Brain microvascular endothelial cell (primary cell): ENCODE measurements around the gene TMEM63C.

Experiments used
- DNase-seq: peaks from one replicate; pipeline ENCODE4 v3.0.0-alpha.2; 2020
- H3K27ac ChIP-seq: fragments of 250-450 bp; sonication (Bioruptor Pico); 2 replicates; pipeline ENCODE4 v1.5.1; 2020; ENCODE audit warnings: mild to moderate bottlenecking, moderate library complexity
- H3K27me3 ChIP-seq: fragments of 250-450 bp; sonication (Bioruptor Pico); replicated peaks from 2 replicates; pipeline ENCODE4 v1.5.1; 2020; ENCODE audit warnings: mild to moderate bottlenecking
- H3K36me3 ChIP-seq: fragments of 250-450 bp; sonication (Bioruptor Pico); replicated peaks from 2 replicates; pipeline ENCODE4 v1.5.1; 2020; ENCODE audit warnings: mild to moderate bottlenecking
- H3K4me3 ChIP-seq: 2 replicates; pipeline ENCODE4 v1.5.1; 2011; ENCODE audit warnings: low read depth, mild to moderate bottlenecking, control low read depth, low read length, moderate library complexity
- CTCF ChIP-seq: IDR thresholded peaks from 2 replicates; pipeline ENCODE4 v1.5.1; 2011; ENCODE audit warnings: low read depth, mild to moderate bottlenecking, moderate library complexity, low read length, control low read depth, inconsistent platforms; ENCODE audit errors: missing control alignments
- in situ Hi-C: cut with HindIII; loops from 2 replicates; pipeline ENCODE4 v1.10.0; 2017; ENCODE audit warnings: low sequenced_read_pairs, low pct_ligation_motif_present

Gene TMEM63C

GRCh38 chr14:77145975-77146740 is 35.4 kb upstream of the TMEM63C start:
- Histone ChIP-seq H3K36me3 (no peaks in the 10 kb centered on the region), H3K27me3 (peaks cover 57% of the 10 kb centered on the region), H3K4me3 (no peak overlapping the region), H3K27ac (no peak overlapping the region)
- no peak for TF ChIP-seq CTCF
- in situ Hi-C loops = no loop called here
- no peak for DNase-seq

DNA sequence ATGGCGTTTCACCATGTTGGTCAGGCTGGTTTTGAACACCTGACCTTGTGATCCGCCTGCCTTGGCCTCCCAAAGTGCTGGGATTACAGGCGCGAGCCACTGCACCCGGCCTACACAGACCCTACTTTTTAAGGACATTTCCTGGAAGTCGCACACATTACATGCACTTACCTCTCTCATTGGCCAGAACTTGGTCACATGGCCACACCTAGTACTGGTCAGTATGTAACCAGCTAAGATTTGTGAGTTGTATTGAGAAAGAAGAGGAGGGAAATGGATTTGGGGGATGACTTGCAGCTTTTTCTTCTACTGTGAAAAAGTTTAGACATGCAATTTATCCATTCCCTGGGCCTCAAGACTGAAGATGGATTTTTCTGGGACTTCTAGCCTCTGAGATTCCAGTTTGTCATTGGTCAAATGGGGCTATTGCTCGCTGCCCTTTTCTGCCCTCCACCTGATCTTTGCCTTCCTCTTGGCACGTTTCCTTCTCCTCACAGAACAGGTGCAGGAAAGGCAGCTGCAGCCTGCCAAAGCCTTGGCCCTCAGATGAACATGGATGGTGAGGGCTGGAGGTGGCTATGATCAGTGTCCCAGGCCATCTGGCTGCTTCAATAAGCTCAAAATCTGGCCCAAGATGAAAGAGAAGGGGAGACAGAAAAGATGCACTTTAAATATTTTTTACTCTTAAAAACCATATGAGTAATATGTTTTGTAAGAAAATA is 32.9 kb upstream of the TMEM63C start:
- no peak overlapping the region for H3K4me3 ChIP-seq
- no peaks in the 10 kb centered on the region for H3K36me3 ChIP-seq
- in situ Hi-C loops = no loop called here
- no peak overlapping the region for H3K27ac ChIP-seq
- no peak for DNase-seq
- TF ChIP-seq CTCF = no peak
- peaks cover 34% of the 10 kb centered on the region for H3K27me3 ChIP-seq

DNA sequence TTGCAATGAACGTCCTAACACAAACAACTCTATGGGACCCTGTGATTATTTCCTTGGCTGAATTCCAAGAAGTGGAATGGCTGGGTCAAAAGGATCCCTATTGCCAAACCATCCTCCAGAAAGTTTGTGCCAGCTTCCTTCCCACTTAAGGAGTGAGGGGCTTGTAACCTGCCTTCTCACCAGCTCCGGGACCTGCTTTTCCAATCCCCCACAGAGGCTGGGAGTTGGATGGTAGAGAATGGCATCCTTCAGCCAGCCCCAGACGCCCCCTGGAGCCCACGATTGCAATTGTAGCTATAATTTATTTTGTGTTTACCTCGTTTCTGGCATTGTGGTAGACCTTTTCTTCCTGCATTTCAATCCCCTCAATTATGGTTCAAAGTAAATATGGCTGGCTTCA is 30.4 kb upstream of the TMEM63C start:
- in situ Hi-C loops = no loop called here
- Histone ChIP-seq H3K4me3 (no peak overlapping the region), H3K27me3 (peaks cover 23% of the 10 kb centered on the region), H3K27ac (no peak overlapping the region), H3K36me3 (no peaks in the 10 kb centered on the region)
- TF ChIP-seq CTCF = peak; percentile 81
- no peak for DNase-seq

GRCh38 chr14:77151918-77152588 is 29.5 kb upstream of the TMEM63C start:
- in situ Hi-C loops = no loop called here
- Histone ChIP-seq H3K27ac (no peak overlapping the region), H3K36me3 (no peaks in the 10 kb centered on the region), H3K27me3 (peaks cover 15% of the 10 kb centered on the region), H3K4me3 (no peak overlapping the region)
- DNase-seq = no peak
- peak; percentile 9 for TF ChIP-seq CTCF

GRCh38 chr14:77153802-77154201 is 27.8 kb upstream of the TMEM63C start:
- DNase-seq = no peak
- peaks cover 11% of the 10 kb centered on the region for H3K27me3 ChIP-seq
- H3K36me3 ChIP-seq = no peaks in the 10 kb centered on the region
- no peak overlapping the region for H3K27ac ChIP-seq
- in situ Hi-C loops = no loop called here
- H3K4me3 ChIP-seq = no peak overlapping the region
- no peak for TF ChIP-seq CTCF
